ENCODE measurements around the gene SNPH.

Gene SNPH

GRCh38 chr20:1307571-1307971 is 41.5 kb downstream of the SNPH start:
- no peak for DNase-seq

DNA sequence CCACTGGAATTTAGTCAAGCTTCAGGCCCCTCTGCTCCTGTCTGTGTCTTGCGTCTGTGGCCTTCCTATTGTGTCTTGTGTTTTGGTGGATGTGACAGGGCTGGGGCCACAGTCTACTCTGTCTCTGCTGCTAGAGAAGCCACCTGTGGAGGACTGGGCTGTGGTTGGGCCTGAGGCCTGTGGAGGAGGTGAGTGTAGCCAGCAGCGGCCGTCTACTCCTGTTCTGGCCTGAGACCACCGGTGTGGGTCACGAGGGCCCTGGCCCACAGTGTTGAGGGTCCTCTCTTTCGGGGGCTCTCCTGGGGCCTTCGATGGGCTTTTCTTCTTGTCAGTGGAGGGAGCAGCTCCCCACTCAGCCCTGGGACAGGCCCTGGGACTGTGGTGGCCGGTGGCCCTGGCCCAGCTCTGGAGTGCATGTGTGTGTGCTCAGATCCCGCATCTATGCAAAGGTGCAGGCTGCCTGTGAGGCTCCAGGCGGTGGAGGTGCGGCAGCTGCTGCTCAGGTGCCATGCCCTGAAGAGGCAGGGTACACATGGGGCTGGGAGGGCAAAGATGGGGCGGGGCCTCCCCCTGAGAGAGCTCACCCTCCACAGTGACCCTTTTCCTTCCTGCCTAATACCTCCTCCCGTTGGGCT is 42.1 kb downstream of the SNPH start:
- no peak for DNase-seq

GRCh38 chr20:1308702-1309095 is 42.6 kb downstream of the SNPH start:
- DNase-seq, result no peak

GRCh38 chr20:1309439-1309847 is 43.3 kb downstream of the SNPH start:
- DNase-seq, result no peak

GRCh38 chr20:1310071-1310470 is 44.0 kb downstream of the SNPH start:
- no peak for DNase-seq

GRCh38 chr20:1310506-1311190 is 44.6 kb downstream of the SNPH start:
- DNase-seq, result no peak

DNA sequence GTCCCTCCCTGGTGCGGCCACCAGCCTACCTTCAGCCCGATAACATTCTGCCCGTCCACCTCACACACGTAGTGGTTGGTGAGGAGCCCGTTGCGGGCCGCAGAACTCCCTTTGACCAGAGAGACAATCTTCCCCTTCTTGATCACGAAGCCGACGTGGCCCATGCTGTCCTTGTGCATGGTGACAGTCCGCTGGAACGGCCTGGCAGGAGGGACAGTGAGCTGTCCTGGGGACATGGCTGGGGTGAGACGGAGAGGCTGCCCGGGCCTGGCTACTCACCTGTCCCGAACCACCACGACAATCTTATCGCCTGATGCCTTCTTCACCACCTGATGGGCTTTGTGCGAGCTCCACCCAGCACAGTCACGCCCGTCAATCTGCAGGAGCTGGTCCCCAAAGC is 46.2 kb downstream of the SNPH start:
- no peak for DNase-seq

DNA sequence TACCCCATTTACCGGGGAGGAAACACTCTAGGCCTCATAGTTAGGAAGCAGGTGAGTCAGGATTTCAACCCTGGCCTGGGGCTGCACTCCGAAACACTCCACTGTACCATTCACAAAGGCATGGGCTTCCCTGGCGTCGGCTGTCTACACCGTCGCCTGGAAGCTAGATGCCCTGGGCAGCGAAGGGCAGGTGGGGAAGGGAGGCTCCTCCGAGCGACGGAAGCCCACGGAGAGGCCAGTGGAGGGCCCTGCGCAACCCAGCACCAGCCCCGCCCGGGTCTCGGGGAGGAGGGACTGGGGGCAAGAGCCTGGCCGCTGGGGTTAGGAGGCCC is 46.8 kb downstream of the SNPH start:
- no peak for DNase-seq

GRCh38 chr20:1313236-1313964 is 47.3 kb downstream of the SNPH start:
- DNase-seq, result peak; percentile 80

DNA sequence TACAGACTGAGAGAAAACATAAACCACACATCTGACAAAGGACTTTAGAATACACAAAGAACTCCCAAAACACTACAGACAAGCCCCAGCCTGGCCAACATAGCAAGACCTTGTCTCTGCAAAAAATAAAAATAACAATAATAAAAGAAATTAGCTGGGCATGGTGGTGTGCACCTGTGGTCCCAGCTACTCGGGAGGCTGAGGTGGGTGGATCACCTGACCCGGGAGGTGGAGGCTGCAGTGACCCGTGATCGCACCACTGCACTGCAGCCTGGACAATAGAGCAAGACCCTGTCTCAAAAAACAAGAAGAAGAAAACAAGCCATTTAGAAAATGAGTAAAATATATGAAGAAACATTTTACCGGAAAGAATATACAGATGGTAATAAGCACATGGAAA is 49.7 kb downstream of the SNPH start:
- no peak for DNase-seq

DNA sequence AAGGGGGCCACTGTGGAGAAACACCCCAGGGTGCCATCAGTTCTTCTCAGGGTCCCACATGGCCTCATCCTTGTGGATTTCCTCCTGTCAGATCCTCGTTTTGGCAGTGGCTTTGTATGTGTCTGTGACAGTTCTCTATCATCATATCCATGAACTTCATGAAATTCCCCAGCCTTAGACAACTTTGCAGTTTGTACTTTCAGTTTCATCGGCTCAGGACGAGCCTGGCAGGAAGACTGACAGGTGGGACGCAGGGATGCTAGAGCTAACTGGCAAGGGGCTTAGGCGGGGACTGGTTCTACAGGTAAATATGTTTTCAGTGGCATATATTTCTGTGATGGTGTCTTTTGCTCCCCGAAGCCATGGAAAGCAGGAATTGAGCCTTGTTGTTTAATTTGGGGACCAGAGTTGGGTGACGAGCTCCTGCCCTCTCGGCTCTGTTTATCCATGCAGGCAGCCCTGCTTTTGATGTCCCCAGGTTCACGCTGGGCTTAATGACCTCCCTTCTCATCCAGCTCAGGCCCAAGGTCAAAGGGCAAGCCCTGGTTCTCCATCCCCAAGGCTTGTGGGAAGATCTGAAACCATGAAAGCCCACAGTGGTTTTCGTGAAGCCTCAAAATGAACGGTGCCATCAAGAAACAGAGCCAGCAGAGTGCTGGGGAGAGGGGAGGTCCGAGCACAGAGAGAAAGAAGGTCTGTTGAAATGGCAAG is 51.6 kb downstream of the SNPH start:
- DNase-seq, result no peak

DNA sequence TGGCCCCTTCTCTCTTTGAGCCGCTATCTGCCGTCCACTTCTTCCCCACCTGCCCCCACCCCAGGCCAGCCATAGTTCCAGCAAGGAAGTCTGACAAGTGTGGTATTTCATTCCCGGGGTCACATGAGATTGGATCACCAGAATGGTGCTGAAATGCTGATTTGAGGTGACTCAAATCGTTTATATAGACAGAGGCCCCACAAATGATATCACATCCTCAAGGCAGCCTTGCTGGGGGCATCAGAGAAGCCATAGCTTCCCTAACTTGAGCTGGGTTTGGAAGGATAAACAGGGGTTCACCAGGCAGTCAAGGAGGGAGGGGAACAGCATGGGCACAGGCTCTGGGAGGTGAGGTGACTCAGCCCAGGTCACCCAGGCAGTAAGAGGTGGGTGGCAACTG is 53.0 kb downstream of the SNPH start:
- no peak for DNase-seq

DNA sequence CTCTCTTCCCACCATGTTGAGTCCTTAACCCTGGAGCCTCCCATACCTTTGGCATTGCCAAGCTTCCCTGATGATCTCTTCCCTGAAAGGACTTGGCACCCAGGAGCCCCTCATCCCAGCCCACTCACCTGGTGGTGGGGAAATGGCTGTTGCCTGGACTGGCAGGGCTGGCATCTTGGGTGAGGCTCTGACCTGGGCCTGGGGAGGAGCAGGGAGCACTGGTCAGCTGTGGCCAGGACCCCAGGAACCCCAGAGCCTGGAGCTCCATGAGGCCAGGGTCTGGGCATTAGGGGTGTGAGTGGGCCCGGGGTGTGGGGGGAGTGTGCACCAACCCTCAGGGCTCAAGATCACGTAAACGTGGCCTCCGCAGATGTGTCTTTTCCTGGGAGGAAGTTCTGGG is 53.4 kb downstream of the SNPH start:
- no peak for DNase-seq

GRCh38 chr20:1320016-1320415 is 53.9 kb downstream of the SNPH start:
- DNase-seq, result no peak

- no peak for DNase-seq
These were observed 55.0 kb downstream of the SNPH start for GRCh38 chr20:1320902-1321653.

DNA sequence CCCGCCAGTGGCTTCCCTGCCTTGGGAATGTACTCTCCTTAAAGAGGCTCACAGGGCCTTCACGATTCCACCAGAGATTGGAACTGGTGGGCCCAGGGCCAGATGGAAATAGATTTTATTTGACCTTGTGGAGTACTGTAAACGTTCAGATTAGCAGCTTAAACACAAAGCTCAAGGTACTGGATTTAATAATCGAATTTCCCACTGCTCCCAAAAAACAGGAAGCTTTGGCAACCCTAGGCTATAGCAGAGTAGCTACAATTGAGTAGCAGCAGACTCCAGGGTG is 55.5 kb downstream of the SNPH start:
- DNase-seq, result no peak

DNA sequence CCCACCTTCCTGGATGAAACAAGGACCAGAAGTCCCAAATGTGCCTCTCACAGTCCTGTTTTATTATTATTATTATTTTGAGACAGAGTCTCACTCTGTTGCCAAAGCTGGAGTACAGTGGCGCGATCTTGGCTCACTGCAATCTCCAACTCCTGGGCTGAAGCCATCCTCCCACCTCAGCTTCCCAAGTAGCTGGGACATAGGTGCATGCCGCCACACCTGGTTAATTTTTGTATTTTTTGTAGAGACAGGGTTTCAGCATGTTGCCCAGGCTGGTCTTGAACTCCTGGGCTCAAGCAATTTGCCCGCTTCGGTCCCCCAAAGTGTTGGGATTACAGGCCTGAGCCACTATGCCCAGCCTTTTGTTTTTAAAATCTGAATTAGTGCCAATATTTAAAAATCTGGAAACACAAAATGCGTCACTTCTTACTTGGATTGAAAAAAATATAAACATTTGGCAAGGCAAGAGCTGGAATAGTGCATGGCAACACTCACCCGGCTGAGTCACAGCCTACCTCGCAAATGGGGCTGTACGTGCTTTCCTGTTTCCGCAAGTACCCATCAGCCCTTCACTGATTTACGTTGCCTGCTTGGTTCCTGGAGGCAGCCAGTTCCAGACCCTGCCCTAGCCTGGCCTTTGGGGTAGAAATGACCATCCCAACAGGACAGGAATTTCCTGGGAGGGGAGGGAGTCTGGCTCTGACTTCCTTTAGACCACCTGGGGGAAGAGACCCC is 56.6 kb downstream of the SNPH start:
- no peak for DNase-seq

GRCh38 chr20:1323256-1323655 is 57.2 kb downstream of the SNPH start:
- no peak for DNase-seq

DNA sequence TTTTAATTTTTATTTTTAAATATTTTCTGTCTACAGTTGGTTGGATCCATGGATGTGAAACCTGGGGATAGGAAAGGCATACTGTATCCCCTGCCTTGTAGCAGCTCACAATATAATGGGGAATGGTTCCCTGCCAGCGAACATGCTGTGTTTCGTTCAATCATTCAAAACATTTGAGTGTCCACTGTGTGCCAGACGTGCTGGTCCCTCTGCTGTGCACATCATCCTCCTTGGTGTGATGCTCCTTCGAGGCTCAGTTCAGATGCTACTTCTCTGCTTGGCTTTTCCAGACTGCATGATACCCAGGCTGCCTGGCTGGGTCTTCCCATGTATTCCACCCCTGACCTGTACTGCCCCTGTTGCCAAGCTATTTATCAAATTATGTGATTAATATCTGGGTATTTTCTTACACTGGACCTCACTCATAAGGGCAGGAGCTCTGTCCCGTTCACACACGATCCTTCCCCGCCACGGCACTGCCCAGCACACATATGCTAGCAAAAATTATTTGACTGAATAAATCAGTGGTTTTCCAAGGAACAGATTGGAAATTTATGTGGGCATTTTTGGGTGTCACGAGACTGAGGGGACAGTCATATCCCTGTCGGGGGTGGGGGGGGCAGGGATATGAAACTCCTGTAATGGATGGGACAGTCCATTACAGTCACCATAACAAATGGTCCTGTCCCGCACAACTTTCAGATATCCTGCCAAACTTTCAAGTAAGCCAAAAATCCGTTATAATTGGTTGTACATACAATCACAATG is 57.9 kb downstream of the SNPH start:
- no peak for DNase-seq

- DNase-seq, result no peak
These were observed 58.6 kb downstream of the SNPH start for GRCh38 chr20:1324598-1325172.

All from NCI-H2171 treated with DMSO at 0.1 percent for 48 hours (cell line).